GM19193 (cell line): ENCODE measurements around the gene CPEB1.

Experiments
- POLR2A ChIP-seq: IDR thresholded peaks from 4 replicates; pipeline ENCODE4 v1.6.1; 2011; ENCODE audit not compliant: insufficient read depth, insufficient read length; ENCODE audit errors: extremely low read depth

CPEB1 gene

DNA sequence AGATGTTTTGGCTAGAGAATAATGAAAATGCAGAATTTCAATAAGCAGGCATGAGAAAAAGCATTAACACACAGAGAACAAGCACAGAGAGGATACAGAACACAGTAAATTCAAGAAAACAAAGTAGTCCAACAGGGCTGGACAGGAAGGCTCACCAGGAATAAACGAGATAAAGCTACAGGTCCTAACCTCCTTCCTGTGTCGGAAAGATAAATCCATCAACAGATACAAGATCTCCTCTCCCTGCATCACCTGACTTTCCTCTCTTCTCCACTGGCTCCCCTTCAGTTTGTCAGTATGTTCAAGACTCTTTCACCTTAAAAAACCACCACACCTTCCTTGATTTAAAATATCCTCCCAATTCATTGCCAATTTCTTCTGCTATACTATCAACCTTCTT, 11.4 kb downstream of the CPEB1 start:
- TF ChIP-seq POLR2A, result no peak

DNA sequence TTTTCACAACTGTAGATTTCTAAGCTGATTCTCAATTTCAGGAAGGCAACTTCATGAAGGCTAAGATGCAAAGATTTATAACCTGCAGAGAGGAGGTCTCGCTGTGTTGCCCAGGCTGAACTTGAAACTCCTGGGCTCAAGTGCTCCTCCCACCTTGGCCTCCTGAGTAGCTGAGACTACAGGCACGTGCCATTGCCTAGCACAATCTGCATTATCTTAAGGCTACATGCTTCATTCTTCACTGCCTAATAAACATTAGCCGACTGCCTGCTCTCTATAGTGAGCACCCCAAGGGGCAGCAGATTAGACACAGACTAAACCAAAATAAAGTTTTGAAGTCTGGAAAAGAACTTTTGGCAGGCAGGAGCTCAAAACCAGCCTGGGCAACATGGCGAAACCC, 17.1 kb downstream of the CPEB1 start:
- no peak for TF ChIP-seq POLR2A

DNA sequence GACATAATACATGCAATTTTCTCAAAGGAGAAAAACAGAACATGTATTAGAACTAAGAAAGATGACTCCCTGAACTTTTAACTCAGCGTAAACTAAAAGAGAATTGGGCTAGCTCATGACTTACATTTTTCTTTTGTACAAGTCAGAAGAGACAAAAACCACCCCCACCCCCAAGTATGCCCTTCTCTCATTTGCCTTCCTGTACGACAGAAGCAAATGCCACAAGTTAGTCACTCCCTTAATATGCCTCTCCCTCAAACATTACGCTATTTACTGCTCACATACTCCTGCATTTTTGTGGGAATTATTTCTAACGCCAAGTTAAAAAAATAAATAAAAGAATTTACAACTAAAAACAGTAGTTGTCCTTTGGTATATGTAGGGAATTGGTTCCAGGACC, 22.0 kb downstream of the CPEB1 start:
- TF ChIP-seq POLR2A, result no peak

DNA sequence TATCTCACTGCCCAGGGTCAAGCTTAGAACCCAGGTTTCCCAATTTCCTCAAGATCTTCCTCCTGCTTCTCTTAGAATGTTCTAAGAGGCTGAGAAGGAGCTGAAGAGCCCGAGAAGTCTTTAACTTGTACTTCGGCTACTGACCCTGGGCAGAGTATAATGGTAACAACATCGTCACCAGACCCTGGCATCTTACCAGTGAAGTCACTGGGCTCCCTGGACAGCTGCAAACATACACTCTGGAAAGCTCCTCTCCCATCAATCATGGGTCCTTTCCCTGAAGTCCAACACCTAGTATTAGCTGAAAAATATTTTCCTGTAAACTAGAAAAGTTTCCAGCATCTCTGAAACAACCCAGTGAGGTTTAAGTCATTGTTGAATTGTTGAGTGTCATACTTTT, 22.7 kb downstream of the CPEB1 start:
- no peak for TF ChIP-seq POLR2A

DNA sequence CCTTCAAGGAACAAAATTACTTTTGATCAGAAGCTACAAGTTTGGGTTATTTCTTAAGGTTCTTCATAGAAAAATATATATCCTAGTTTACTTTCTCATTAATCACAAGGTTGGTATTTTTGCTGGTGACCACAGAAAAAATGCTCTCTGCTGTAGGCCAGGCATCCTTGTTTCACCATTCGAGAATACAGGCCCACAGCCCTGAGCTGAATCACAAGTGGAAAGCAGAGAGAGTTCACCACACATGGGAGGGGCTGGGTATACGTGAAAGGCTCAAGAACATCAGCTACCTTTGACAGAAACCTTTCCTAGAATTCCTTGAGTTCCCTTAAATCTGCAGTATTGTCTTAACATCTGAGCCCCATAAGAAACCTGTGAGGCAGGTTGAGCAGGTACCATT, 23.2 kb downstream of the CPEB1 start:
- no peak for TF ChIP-seq POLR2A

DNA sequence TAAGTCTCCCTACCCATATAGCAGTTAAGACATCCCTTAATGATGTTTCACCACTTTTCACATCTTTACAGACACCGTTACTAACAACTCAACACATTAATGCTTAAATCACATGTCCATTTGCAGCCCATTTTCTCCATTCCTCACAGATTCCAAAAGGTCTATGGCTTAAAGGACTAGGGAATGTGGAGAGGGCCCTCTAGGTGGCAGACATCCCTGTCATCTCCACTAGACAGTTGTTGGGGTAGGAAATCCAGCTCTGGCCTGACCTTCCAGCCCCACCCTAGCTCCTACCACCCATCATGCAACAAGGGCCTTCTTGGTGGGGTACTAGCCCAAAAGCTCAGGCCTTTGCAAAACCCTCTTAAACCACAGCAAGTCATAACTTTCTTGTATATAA, 25.2 kb downstream of the CPEB1 start:
- TF ChIP-seq POLR2A, result no peak

DNA sequence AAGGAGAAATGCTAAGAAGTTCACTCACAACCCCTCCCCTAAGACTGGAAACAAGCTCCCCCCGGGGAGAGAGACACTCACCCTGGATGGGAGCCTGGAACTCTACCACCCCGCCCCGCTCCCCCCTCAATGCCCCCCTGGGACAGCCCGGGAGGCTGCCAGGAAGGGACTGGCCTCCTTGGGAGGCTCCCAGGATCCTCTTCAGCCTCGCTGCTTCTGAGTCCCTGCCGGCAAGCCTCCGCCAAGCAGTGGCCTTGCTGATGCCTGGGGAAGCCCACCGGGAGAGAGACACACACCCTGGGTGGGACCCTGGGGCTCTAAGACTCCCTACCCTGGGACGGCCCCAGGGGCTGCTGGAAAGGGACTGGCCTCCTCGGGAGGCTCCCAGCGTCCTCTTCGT, 33.4 kb downstream of the CPEB1 start:
- no peak for TF ChIP-seq POLR2A

DNA sequence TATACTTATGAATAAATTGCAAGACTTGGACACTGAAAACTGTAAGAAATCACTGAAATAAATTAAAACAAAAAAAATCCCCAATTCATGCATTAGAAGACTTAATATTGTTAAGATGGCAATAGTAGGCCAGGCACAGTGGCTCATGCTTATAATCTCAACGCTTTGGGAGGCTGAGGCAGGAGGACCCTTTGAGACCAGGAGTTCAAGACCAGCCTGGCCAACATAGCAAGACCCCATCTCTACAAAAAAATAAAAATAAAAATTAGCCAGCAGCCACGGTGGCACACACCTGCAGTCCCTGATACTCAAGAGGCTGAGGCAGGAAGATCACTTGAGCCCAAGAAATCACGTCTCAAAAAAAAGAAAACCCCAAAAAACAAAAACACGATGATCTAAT, 35.8 kb downstream of the CPEB1 start:
- TF ChIP-seq POLR2A, result no peak

DNA sequence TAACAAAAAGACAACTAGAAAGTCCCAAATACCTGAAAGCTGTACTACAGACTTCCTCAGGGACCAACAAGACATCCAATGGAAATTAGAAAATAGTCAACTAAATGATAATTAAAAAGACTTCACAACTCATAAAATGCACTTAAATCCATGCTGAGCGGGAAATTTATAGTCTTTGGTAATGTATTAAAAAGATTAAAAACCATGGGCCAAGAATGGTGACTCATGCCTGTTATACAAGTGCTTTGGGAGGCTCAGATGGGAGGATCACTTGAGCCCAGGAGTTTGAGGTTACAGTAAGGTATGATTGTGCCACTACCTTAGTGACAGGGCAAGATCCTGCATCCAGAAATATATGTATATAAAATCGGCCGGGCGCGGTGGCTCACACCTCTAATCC, 45.0 kb downstream of the CPEB1 start:
- TF ChIP-seq POLR2A, result no peak

DNA sequence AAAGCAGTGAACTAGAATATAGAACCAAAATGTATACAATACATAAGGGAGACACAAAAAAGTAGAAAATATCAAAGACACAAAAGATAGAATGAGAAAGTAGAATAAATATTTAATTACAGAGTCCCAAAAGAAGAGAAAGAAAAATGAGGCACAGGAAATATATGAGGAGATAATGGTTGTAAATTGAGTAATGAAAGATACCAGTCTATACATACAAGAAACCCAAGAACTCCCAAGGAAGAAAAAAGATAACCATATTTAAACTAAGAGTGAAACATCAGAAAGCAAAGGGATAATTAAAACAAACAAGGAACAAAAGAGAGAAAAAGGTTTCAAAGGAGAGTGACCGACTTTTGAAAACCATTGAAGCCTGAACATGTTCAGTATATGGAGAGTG, 47.3 kb downstream of the CPEB1 start:
- TF ChIP-seq POLR2A, result no peak

DNA sequence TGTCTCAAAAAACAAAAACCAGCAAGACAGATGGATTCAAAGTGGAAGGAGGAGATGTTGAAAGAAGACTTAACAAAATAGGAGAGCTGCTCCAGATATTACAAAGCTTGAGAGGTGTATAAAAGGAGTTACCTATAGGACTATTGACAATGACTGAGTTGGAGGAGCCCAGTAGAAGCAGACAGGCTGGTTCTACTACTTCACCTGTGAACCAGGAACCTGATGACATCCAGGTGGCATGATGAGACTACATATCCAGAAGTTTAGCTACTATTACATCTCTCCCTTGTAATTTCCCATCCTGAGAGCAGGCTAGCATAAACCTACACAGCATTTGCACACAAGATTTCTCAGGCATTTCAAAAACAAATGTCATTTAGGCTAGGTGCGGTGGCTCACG, 49.3 kb downstream of the CPEB1 start:
- no peak for TF ChIP-seq POLR2A

DNA sequence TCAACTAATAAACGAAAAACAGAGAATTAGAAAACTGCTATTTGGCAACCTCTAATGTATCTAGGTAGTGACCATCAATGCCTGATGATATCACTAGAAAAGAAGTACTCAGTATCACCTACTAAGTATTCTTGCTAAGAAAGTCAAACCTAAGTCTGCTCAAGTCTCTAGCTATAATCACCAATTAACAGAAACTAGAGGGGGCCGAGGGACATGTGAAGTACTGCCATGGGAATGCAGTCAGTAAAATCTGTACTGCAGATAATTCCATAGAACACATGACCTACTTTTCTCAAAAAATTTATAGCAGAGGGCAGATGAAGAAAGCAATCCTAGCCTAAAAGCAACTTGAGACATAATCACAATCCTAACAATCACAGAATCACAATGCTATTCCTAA, 51.4 kb downstream of the CPEB1 start:
- TF ChIP-seq POLR2A, result no peak

DNA sequence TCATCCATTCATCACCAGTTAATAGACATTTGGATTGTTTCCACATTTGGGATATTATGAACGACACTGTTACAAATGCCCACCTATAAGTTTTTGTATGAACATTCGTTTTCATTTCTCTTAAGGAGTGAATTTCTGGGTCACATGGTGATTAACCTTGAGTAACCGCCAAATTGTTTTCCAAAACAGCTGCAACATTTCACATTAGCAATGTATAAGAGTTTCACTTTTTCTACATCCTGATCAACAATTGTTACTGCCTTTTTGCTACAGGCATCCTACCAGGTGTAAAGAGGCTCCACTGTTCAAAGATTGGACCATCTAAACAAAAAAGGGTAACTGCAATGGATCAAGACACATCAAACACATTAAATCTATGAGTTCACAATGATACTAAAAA, 52.0 kb downstream of the CPEB1 start:
- TF ChIP-seq POLR2A, result no peak

DNA sequence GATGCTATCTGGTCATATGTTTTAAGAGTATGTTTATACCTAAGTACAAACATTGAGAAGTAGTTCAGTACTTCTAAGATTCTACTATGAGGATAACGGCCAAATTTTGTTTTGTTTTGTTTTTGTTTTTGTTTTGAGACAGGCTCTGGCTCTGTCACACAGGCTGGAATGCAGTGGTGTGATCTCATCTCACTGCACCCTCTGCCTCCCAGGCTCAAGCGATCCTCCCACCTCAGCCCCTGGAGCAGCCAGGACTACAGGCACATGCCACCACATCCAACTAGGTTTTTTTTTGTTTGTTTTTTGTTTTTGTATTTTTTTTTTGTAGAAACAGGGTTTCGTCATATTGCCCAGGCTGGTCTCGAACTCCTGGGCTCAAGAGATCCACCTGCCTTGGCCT, 59.4 kb downstream of the CPEB1 start:
- TF ChIP-seq POLR2A, result no peak

DNA sequence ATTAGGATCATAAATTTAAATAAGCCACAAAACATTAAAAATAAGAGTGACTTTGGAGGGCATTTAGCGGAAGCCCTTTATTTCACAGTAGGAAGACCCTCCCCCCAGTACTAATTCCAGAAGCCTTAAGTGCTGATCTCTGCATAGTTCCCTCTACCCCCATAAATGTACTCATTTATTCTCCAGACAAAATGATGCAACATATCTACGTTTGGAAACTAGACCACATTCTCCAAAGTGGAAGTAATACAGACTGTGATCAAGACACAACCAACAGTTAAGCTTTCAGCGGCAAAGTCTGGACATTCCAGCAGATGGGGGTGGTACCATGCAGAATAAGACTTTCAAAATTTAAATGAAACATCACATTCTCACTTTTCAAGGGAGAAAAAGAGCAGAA, 62.1 kb downstream of the CPEB1 start:
- TF ChIP-seq POLR2A, result no peak

DNA sequence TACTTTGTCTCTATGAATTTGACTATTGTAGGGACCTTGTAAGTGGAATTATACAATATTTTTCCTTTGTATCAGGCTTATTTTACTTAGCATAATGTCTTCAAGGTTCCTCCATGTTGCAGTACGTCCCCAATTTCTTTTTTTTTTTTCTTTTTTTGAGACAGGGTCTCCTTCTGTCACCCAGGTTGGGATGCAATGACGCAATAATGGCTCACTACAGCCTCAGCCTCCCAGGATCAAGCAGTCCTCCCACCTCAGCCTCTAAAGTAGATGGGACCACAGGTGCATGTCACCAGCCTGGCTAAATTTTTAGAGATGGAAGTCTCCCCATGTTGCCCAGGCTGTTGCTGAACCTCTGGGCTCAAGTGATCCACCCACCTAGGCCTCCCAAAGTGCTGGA, 66.5 kb downstream of the CPEB1 start:
- no peak for TF ChIP-seq POLR2A

DNA sequence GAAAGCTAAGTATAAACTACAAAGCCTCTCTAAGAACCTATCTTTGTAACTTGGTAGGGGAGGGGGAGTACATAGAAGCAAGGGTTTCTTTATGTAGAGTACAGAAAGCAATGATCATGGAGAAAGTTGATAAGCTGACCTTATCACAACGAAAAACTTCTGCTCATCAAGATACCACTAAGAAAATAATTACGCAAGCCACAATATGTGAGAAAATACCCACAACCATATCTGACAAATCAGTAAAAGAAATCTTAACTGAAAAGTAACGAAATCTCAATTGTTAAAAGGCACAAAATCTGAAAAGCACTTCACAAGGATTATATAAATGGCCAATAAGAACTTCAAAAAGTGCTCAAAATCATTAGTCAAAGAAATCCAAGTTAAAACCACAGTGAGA, 71.8 kb downstream of the CPEB1 start:
- no peak for TF ChIP-seq POLR2A

DNA sequence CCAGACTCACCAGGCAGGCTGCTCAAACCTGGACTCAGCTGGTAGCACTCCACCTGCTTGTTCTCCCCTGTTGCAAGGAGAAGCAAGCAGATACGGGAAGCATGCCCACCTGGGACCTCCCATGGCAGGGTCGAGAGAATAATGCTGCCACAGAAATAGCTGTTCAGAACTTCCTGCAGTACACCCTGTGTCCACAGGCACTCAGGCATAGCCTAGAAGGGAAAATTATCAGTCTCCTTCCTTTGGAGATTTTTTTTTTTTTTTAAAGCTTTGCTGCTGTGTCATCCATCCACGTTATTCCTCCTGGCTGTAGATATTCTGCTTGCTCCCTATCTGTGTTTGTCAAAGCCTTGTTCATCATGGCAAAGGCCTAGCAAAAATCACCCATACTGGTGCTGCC, 74.2 kb downstream of the CPEB1 start:
- TF ChIP-seq POLR2A, result no peak
